KMS-11 (cell line): ENCODE data around the gene SYNPO2L.

Experiments
- H2AFZ ChIP-seq: fragments of 200-600 bp; sonication (generic); 2 replicates; pipeline ENCODE4 v1.6.1; 2016; ENCODE audit warnings: antibody characterized with exemption, mixed run types, low read depth
- H3K27ac ChIP-seq: fragments of 200-600 bp; sonication (generic); 2 replicates; pipeline ENCODE4 v1.6.1; 2016; ENCODE audit warnings: mild to moderate bottlenecking, mixed run types
- H3K27me3 ChIP-seq: fragments of 200-600 bp; sonication (generic); 2 replicates; pipeline ENCODE4 v1.6.1; 2017; ENCODE audit warnings: mild to moderate bottlenecking, low read depth, mixed run types, moderate library complexity; ENCODE audit not compliant: insufficient read depth
- H3K36me3 ChIP-seq: fragments of 200-600 bp; sonication (generic); 2 replicates; pipeline ENCODE4 v1.6.1; 2017; ENCODE audit warnings: mild to moderate bottlenecking, mixed run types; ENCODE audit not compliant: insufficient read depth
- H3K4me1 ChIP-seq: fragments of 200-600 bp; sonication (generic); 2 replicates; pipeline ENCODE4 v1.6.1; 2016; ENCODE audit warnings: mild to moderate bottlenecking, low read depth, mixed run types; ENCODE audit not compliant: poor library complexity, severe bottlenecking
- H3K4me2 ChIP-seq: fragments of 200-600 bp; sonication (generic); 2 replicates; pipeline ENCODE4 v1.7.0; 2016; ENCODE audit warnings: mild to moderate bottlenecking, mixed run types
- H3K4me3 ChIP-seq: fragments of 200-600 bp; sonication (generic); IDR thresholded peaks from 2 replicates; pipeline ENCODE4 v1.6.1; 2017; ENCODE audit warnings: low read depth, low read length, mixed read lengths; ENCODE audit not compliant: insufficient read depth
- H3K79me2 ChIP-seq: fragments of 200-600 bp; sonication (generic); 2 replicates; pipeline ENCODE4 v1.6.1; 2016; ENCODE audit warnings: low read depth, mixed run types; ENCODE audit not compliant: insufficient read depth
- H3K9ac ChIP-seq: fragments of 200-600 bp; sonication (generic); 2 replicates; pipeline ENCODE4 v1.6.1; 2016; ENCODE audit warnings: mild to moderate bottlenecking, mixed run types
- H4K20me1 ChIP-seq: fragments of 200-600 bp; sonication (generic); 2 replicates; pipeline ENCODE4 v1.6.1; 2016; ENCODE audit warnings: mild to moderate bottlenecking, mixed run types; ENCODE audit not compliant: insufficient read depth
- TF ChIP-seq, protein P1 (sequence below): fragments of 200-600 bp; sonication (generic); conservative IDR thresholded peaks from 2 replicates; pipeline ENCODE4 v1.6.1; 2017; ENCODE audit warnings: low read depth, mild to moderate bottlenecking, antibody characterized with exemption, low read length, moderate library complexity, mixed read lengths

The SYNPO2L gene

DNA sequence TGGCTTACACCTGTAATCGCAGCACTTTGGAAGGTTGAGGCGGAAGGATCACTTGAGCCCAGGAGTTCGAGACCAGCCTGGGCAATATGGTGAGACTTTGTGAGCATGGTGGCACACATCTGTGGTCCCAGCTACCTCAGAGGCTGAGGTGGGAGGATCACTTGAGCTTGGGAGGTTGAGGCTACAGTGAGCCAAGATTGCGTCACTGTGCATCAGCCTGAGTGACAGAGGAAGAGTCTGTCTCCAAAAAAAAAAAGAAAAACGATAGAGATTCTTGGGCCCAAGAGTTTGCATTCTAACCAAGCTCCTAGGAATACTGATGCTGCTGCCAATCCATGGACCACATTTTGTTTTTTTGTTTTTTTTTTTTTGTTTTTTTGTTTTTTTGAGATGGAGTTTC is 26.7 kb downstream of the SYNPO2L start:
- H3K4me3 ChIP-seq, result no peak overlapping the region
- no peak overlapping the region for H3K9ac ChIP-seq
- no peak overlapping the region for H2AFZ ChIP-seq
- H3K27me3 ChIP-seq, result no peaks in the 10 kb centered on the region
- no peaks in the 10 kb centered on the region for H4K20me1 ChIP-seq
- no peaks in the 10 kb centered on the region for H3K36me3 ChIP-seq
- TF ChIP-seq, protein P1, sequence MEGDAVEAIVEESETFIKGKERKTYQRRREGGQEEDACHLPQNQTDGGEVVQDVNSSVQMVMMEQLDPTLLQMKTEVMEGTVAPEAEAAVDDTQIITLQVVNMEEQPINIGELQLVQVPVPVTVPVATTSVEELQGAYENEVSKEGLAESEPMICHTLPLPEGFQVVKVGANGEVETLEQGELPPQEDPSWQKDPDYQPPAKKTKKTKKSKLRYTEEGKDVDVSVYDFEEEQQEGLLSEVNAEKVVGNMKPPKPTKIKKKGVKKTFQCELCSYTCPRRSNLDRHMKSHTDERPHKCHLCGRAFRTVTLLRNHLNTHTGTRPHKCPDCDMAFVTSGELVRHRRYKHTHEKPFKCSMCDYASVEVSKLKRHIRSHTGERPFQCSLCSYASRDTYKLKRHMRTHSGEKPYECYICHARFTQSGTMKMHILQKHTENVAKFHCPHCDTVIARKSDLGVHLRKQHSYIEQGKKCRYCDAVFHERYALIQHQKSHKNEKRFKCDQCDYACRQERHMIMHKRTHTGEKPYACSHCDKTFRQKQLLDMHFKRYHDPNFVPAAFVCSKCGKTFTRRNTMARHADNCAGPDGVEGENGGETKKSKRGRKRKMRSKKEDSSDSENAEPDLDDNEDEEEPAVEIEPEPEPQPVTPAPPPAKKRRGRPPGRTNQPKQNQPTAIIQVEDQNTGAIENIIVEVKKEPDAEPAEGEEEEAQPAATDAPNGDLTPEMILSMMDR, result no peak
- peaks cover 13% of the 10 kb centered on the region for H3K79me2 ChIP-seq
- peaks cover 7% of the 10 kb centered on the region for H3K4me1 ChIP-seq
- no peak overlapping the region for H3K27ac ChIP-seq
- H3K4me2 ChIP-seq, result no peak overlapping the region

DNA sequence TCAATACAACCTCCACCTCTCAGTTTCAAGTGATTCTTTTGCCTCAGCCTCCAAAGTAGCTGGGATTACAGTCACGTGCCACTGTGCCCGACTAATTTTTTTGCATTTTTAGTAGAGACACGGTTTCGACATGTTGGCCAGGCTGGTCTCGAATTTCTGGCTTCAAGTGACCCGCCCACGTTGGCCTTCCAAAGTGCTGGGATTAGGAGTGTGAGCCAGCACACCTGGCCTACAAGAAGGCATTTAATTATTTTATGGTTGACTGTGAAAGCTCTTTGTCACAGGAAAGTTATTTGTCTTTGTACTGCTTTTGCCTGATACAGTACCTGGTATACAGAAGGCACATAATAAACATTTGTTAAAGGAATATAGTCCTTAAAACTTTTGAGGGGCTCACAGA is 27.4 kb downstream of the SYNPO2L start:
- H3K27me3 ChIP-seq, result no peaks in the 10 kb centered on the region
- H3K36me3 ChIP-seq, result no peaks in the 10 kb centered on the region
- no peaks in the 10 kb centered on the region for H4K20me1 ChIP-seq
- no peak overlapping the region for H2AFZ ChIP-seq
- no peak overlapping the region for H3K4me3 ChIP-seq
- H3K79me2 ChIP-seq, result peaks cover 13% of the 10 kb centered on the region
- peaks cover 7% of the 10 kb centered on the region for H3K4me1 ChIP-seq
- H3K4me2 ChIP-seq, result no peak overlapping the region
- no peak overlapping the region for H3K9ac ChIP-seq
- TF ChIP-seq, protein P1, result no peak
- H3K27ac ChIP-seq, result no peak overlapping the region

DNA sequence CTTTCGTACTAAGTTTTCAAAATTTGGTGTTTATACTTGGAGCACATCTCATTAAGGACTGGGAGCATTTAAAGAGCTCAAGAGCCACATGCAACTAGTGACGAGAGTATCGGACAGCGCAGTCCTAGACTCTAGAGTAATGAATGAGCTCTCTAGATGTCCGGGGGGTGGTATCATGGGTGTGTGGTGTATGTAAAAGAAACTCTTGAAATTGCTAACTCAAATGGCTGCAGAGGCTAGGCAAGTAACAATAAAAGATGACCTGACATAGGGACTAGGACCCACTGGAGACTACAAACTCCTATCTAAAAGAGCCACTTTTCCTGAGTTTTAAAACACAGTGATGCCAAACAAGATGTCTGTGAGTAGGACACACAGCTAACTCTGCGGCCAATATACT is 28.5 kb downstream of the SYNPO2L start:
- Histone ChIP-seq H3K4me3 (no peak overlapping the region), H3K27me3 (no peaks in the 10 kb centered on the region), H3K4me1 (peaks cover 7% of the 10 kb centered on the region), H4K20me1 (no peaks in the 10 kb centered on the region), H2AFZ (no peak overlapping the region), H3K36me3 (no peaks in the 10 kb centered on the region), H3K4me2 (no peak overlapping the region), H3K9ac (no peak overlapping the region; the same call in 1 of the 2 replicates), H3K79me2 (peaks cover 13% of the 10 kb centered on the region), H3K27ac (no peak overlapping the region)
- TF ChIP-seq, protein P1, result no peak

GRCh38 chr10:73625884-73626752 is 29.7 kb downstream of the SYNPO2L start:
- peaks cover 7% of the 10 kb centered on the region for H3K4me1 ChIP-seq
- no peaks in the 10 kb centered on the region for H3K36me3 ChIP-seq
- TF ChIP-seq, protein P1, result no peak
- peak overlapping the region; percentile 87 for H3K27ac ChIP-seq
- H3K9ac ChIP-seq, result peak overlapping the region; percentile 96
- H4K20me1 ChIP-seq, result no peaks in the 10 kb centered on the region
- H3K79me2 ChIP-seq, result peaks cover 13% of the 10 kb centered on the region
- no peak overlapping the region for H3K4me3 ChIP-seq
- H3K4me2 ChIP-seq, result peak overlapping the region; percentile 100
- H3K27me3 ChIP-seq, result no peaks in the 10 kb centered on the region
- H2AFZ ChIP-seq, result peak overlapping the region; percentile 99
